Measurements from ENCODE around the gene SFSWAP.

GRCh38 chr12:131833896-131834641, 123.2 kb downstream of the SFSWAP start:
- no peak for TF ChIP-seq CTCF (IDR thresholded peaks at IDR 0.05)
- no peak for TF ChIP-seq POLR2A (IDR thresholded peaks at IDR 0.05)
